Measurements from ENCODE around the gene DYRK4.

Gene DYRK4

DNA sequence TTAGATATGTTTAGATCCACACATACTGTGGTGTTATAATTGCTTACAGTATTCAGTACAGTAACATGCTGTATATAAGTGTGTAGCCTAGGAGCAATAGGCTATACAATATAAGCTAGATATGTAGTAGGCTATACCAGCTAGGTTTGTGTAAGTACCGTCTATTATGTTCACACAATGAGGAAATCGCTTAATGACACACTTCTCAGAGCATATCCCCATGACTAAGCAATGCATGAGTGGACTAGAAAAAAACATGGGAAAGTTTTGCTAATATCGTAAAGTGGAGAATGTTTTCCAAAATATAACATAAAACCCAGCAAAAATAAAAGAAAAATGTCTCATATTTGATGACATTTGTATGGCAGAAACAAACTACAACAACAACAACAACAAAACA lies 59.5 kb downstream of the DYRK4 start:
- Histone ChIP-seq H3K27ac (ENCODE audit: low read length) (no peak overlapping the region), H4K20me1 (ENCODE audit: insufficient read depth, low read length) (no peaks in the 10 kb centered on the region), H3K4me3 (ENCODE audit: low read depth in 1 of 2, low read length in 2 of 2) (no peak overlapping the region), H3K36me3 (ENCODE audit: insufficient read depth, low read length) (no peaks in the 10 kb centered on the region), H3K79me2 (ENCODE audit: insufficient read depth, low read length) (no peaks in the 10 kb centered on the region), H3K9ac (ENCODE audit: low read depth, low read length) (no peak overlapping the region), H2AFZ (ENCODE audit: low read depth, low read length) (no peak overlapping the region), H3K4me2 (ENCODE audit: insufficient read depth, low read length) (no peak overlapping the region), H3K27me3 (ENCODE audit: insufficient read depth, low read length, poor library complexity) (no peaks in the 10 kb centered on the region), H3K9me3 (ENCODE audit: insufficient read depth, low read length, severe bottlenecking) (no peaks in the 10 kb centered on the region), H3K4me1 (ENCODE audit: insufficient read depth, low read length) (no peaks in the 10 kb centered on the region)
- DNase-seq (no peak), ATAC-seq (ENCODE audit: insufficient read depth, low read depth) (no peak)
- TF ChIP-seq EZH2 (IDR thresholded peaks at IDR 0.05; ENCODE audit: borderline replicate concordance, low read depth, low read length, severe bottlenecking) = no peak
- TF ChIP-seq, protein P1, sequence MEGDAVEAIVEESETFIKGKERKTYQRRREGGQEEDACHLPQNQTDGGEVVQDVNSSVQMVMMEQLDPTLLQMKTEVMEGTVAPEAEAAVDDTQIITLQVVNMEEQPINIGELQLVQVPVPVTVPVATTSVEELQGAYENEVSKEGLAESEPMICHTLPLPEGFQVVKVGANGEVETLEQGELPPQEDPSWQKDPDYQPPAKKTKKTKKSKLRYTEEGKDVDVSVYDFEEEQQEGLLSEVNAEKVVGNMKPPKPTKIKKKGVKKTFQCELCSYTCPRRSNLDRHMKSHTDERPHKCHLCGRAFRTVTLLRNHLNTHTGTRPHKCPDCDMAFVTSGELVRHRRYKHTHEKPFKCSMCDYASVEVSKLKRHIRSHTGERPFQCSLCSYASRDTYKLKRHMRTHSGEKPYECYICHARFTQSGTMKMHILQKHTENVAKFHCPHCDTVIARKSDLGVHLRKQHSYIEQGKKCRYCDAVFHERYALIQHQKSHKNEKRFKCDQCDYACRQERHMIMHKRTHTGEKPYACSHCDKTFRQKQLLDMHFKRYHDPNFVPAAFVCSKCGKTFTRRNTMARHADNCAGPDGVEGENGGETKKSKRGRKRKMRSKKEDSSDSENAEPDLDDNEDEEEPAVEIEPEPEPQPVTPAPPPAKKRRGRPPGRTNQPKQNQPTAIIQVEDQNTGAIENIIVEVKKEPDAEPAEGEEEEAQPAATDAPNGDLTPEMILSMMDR (IDR thresholded peaks at IDR 0.05; ENCODE audit: borderline replicate concordance, extremely low read depth, low read length, poor library complexity, severe bottlenecking) = no peak

DNA sequence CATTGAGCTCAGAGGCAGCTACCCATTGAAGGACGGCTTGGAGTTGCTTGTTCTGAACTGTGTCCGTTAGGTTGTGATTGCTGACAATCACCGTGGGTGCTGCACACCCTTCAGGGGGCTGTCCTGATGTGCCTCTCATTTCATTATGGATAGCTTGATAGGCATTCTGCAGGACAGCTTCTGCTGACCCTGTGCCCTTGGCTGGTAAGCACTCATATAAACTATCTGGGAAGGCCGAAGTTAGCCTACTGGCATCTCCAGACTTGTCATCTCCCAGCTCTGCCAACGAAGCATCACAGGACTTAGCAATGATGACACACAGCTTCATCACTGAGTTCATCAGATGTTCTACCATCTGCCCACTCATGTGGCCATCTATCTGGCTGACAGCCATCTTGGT lies 64.5 kb downstream of the DYRK4 start:
- H3K27me3 ChIP-seq (ENCODE audit: insufficient read depth, low read length, poor library complexity) = peaks cover 4% of the 10 kb centered on the region
- H4K20me1 ChIP-seq (ENCODE audit: insufficient read depth, low read length) = no peaks in the 10 kb centered on the region
- no peaks in the 10 kb centered on the region for H3K36me3 ChIP-seq (ENCODE audit: insufficient read depth, low read length)
- no peak overlapping the region for H3K9ac ChIP-seq (ENCODE audit: low read depth, low read length)
- no peak overlapping the region for H3K27ac ChIP-seq (ENCODE audit: low read length)
- DNase-seq (no peak), ATAC-seq (ENCODE audit: insufficient read depth, low read depth) (no peak)
- no peaks in the 10 kb centered on the region for H3K4me1 ChIP-seq (ENCODE audit: insufficient read depth, low read length)
- no peak overlapping the region for H3K4me2 ChIP-seq (ENCODE audit: insufficient read depth, low read length)
- TF ChIP-seq EZH2 (IDR thresholded peaks at IDR 0.05; ENCODE audit: borderline replicate concordance, low read depth, low read length, severe bottlenecking) = no peak
- TF ChIP-seq, protein P1 (IDR thresholded peaks at IDR 0.05; ENCODE audit: borderline replicate concordance, extremely low read depth, low read length, poor library complexity, severe bottlenecking) = no peak
- H3K4me3 ChIP-seq (ENCODE audit: low read depth in 1 of 2, low read length in 2 of 2) = no peak overlapping the region
- no peaks in the 10 kb centered on the region for H3K79me2 ChIP-seq (ENCODE audit: insufficient read depth, low read length)
- no peaks in the 10 kb centered on the region for H3K9me3 ChIP-seq (ENCODE audit: insufficient read depth, low read length, severe bottlenecking)
- no peak overlapping the region for H2AFZ ChIP-seq (ENCODE audit: low read depth, low read length)

DNA sequence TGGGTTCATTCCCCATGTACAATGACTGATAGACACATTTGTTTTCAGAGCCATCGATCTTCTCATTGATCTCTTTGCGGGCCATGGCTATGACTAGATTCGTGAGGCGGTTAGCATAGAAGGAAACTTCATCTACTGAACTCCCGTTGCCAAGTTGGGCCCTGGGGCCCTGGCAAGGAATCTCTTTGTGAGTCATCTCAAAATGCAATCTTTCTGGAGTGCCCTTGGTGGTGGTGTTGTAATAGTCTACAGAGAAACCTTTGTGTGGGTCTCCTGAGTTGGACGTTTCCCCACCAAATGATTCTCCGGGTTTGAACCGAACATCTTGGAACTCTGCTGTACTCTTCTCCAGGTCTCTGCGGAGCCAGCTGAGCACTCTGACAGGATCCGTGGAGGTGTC lies 66.4 kb downstream of the DYRK4 start:
- Histone ChIP-seq H3K4me3 (ENCODE audit: low read depth in 1 of 2, low read length in 2 of 2) (no peak overlapping the region), H3K36me3 (ENCODE audit: insufficient read depth, low read length) (no peaks in the 10 kb centered on the region), H3K4me2 (ENCODE audit: insufficient read depth, low read length) (no peak overlapping the region), H3K79me2 (ENCODE audit: insufficient read depth, low read length) (no peaks in the 10 kb centered on the region), H2AFZ (ENCODE audit: low read depth, low read length) (no peak overlapping the region), H3K4me1 (ENCODE audit: insufficient read depth, low read length) (no peaks in the 10 kb centered on the region), H3K9me3 (ENCODE audit: insufficient read depth, low read length, severe bottlenecking) (no peaks in the 10 kb centered on the region), H3K27me3 (ENCODE audit: insufficient read depth, low read length, poor library complexity) (peaks cover 6% of the 10 kb centered on the region), H3K9ac (ENCODE audit: low read depth, low read length) (no peak overlapping the region), H3K27ac (ENCODE audit: low read length) (no peak overlapping the region), H4K20me1 (ENCODE audit: insufficient read depth, low read length) (no peaks in the 10 kb centered on the region)
- no peak for DNase-seq
- TF ChIP-seq, protein P1 (IDR thresholded peaks at IDR 0.05; ENCODE audit: borderline replicate concordance, extremely low read depth, low read length, poor library complexity, severe bottlenecking) = no peak
- TF ChIP-seq EZH2 (IDR thresholded peaks at IDR 0.05; ENCODE audit: borderline replicate concordance, low read depth, low read length, severe bottlenecking) = no peak
- ATAC-seq (ENCODE audit: insufficient read depth, low read depth) = no peak

DNA sequence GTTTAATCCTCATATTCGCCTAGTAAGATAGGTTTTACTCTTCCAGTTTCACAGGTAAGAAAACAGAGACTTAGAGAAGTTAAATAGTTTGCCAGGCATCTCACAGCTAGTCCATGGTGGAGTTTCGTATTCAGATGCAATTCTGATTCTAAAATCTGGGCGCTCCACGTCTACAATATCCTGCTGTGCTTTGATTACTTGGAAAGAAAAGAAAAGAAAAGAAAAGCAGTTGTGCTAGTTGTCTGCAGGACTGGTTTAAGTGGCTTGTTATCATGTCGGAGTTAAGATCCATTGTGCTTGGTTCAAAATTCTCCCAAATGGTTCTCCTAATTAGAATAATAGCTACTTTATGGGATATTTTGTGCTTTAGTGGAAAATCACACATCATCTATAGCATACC lies 68.3 kb downstream of the DYRK4 start:
- Histone ChIP-seq H3K9ac (ENCODE audit: low read depth, low read length) (no peak overlapping the region), H3K79me2 (ENCODE audit: insufficient read depth, low read length) (no peaks in the 10 kb centered on the region), H2AFZ (ENCODE audit: low read depth, low read length) (no peak overlapping the region), H3K9me3 (ENCODE audit: insufficient read depth, low read length, severe bottlenecking) (no peaks in the 10 kb centered on the region), H3K27me3 (ENCODE audit: insufficient read depth, low read length, poor library complexity) (peaks cover 10% of the 10 kb centered on the region), H3K27ac (ENCODE audit: low read length) (no peak overlapping the region), H3K4me2 (ENCODE audit: insufficient read depth, low read length) (no peak overlapping the region), H3K36me3 (ENCODE audit: insufficient read depth, low read length) (no peaks in the 10 kb centered on the region), H3K4me1 (ENCODE audit: insufficient read depth, low read length) (no peaks in the 10 kb centered on the region), H4K20me1 (ENCODE audit: insufficient read depth, low read length) (no peaks in the 10 kb centered on the region), H3K4me3 (ENCODE audit: low read depth in 1 of 2, low read length in 2 of 2) (no peak overlapping the region)
- DNase-seq (no peak), ATAC-seq (ENCODE audit: insufficient read depth, low read depth) (no peak)
- TF ChIP-seq EZH2 (IDR thresholded peaks at IDR 0.05; ENCODE audit: borderline replicate concordance, low read depth, low read length, severe bottlenecking) = no peak
- TF ChIP-seq, protein P1 (IDR thresholded peaks at IDR 0.05; ENCODE audit: borderline replicate concordance, extremely low read depth, low read length, poor library complexity, severe bottlenecking) = no peak

Data from DND-41 (cell line).